Bronchial epithelial cell (primary cell): Measurements from ENCODE around the gene SMURF1. TPM values are rescaled to one million over a fixed set of nuclear protein-coding genes. Genes with fewer than 3 reads are reported as not detected.

Experiments used
- DNase-seq: peaks from one replicate; pipeline ENCODE4 v3.0.0-alpha.2; 2010; ENCODE audit warnings: low read depth
- FAIRE-seq: peaks from 2 replicates; lab custom pipeline; 2011; peaks lifted over from hg19 to GRCh38; lab: Jason Lieb, UNC
- H3K27me3 ChIP-seq: 2 replicates; pipeline ENCODE4 v1.5.1; 2011; ENCODE audit warnings: low read length; ENCODE audit not compliant: control insufficient read depth, insufficient read depth
- H3K36me3 ChIP-seq: 2 replicates; pipeline ENCODE4 v1.5.1; 2011; ENCODE audit warnings: low read length; ENCODE audit not compliant: control insufficient read depth, insufficient read depth
- H3K4me3 ChIP-seq: 2 replicates; pipeline ENCODE4 v1.5.1; 2011; ENCODE audit warnings: mild to moderate bottlenecking, low read depth, low read length, control low read depth
- CTCF ChIP-seq: IDR thresholded peaks from 2 replicates; pipeline ENCODE4 v1.5.1; 2011; ENCODE audit warnings: mild to moderate bottlenecking, moderate library complexity, low read length, control low read depth, inconsistent platforms; ENCODE audit not compliant: insufficient read depth, severe bottlenecking
- total RNA-seq: library from RNA; depleted of rRNA; stranded (reverse); fragments of >200 nt; gene quantifications from 2 replicates; pipeline ENCODE4 v1.2.1, GENCODE V29; 2014

Gene SMURF1
- total RNA-seq, 1 donor from 2014 or later: 42.4 TPM

GRCh38 chr7:99010281-99010680, 133.6 kb downstream of the SMURF1 start:
- DNase-seq (no peak), FAIRE-seq (peak; percentile 47)
- H3K36me3 ChIP-seq: peaks cover 42% of the 10 kb centered on the region

GRCh38 chr7:99008921-99009530, 134.9 kb downstream of the SMURF1 start:
- no peak for TF ChIP-seq CTCF
- no peak for DNase-seq
- Histone ChIP-seq H3K4me3 (no peak overlapping the region), H3K36me3 (peaks cover 43% of the 10 kb centered on the region), H3K27me3 (no peaks in the 10 kb centered on the region)
- no peak for FAIRE-seq

More at GRCh38 chr7:99010281-99010680, 133.6 kb downstream of the SMURF1 start:
- no peak for TF ChIP-seq CTCF
- Histone ChIP-seq H3K27me3 (no peaks in the 10 kb centered on the region), H3K4me3 (no peak overlapping the region)

GRCh38 chr7:99008181-99008631, 135.7 kb downstream of the SMURF1 start:
- TF ChIP-seq CTCF: no peak
- Histone ChIP-seq H3K36me3 (peaks cover 38% of the 10 kb centered on the region), H3K4me3 (no peak overlapping the region), H3K27me3 (no peaks in the 10 kb centered on the region)
- DNase-seq: no peak
- no peak for FAIRE-seq

- no peak for TF ChIP-seq CTCF
- peaks cover 35% of the 10 kb centered on the region for H3K36me3 ChIP-seq
- peak; percentile 73 for FAIRE-seq
- no peaks in the 10 kb centered on the region for H3K27me3 ChIP-seq
- DNase-seq: no peak
- no peak overlapping the region for H3K4me3 ChIP-seq
These were observed 137.0 kb downstream of the SMURF1 start for GRCh38 chr7:99006739-99007424.

- TF ChIP-seq CTCF: no peak
- no peak for FAIRE-seq
- peaks cover 29% of the 10 kb centered on the region for H3K36me3 ChIP-seq
These were observed 138.1 kb downstream of the SMURF1 start for GRCh38 chr7:99005776-99006175.

More at GRCh38 chr7:99005776-99006175, 138.1 kb downstream of the SMURF1 start:
- Histone ChIP-seq H3K27me3 (no peaks in the 10 kb centered on the region), H3K4me3 (no peak overlapping the region)
- no peak for DNase-seq
